Measurements from ENCODE around the gene ADAM15.

The ADAM15 gene

DNA sequence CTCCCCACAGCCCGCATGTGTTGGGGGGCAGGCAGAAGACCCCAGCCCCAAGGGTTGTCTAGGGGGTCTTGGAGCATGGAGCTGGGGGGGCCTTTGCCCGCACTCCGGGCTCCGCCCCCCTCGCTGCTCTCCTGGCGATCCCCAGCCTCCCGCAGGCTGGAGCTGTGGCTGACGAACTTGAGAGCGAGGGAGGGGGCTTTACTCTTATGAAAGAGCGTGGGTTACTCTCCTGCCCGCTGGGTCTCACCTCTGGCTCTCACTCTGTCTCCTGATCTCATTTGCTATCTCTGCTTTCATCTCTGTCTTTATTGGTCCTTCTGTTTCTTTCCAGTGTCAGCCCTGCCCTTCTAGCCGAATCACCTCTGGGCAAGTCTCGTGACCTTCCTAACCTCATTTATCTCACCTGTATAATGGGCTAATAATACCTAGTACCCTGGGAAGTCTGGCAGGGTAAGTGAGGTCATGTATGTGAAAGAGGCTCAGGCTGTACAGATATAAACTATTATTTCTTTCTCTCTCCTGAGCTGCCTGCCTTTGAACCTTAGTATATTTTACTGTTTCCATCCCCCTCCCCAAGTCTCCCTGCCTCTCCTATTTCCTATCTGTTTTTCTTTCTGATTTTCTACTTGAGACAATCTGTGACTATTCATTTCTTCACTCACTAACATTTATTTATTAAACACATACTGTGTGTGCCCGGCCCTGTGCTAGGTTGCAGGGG is 13.2 kb downstream of the ADAM15 start:
- TF ChIP-seq, protein P1, sequence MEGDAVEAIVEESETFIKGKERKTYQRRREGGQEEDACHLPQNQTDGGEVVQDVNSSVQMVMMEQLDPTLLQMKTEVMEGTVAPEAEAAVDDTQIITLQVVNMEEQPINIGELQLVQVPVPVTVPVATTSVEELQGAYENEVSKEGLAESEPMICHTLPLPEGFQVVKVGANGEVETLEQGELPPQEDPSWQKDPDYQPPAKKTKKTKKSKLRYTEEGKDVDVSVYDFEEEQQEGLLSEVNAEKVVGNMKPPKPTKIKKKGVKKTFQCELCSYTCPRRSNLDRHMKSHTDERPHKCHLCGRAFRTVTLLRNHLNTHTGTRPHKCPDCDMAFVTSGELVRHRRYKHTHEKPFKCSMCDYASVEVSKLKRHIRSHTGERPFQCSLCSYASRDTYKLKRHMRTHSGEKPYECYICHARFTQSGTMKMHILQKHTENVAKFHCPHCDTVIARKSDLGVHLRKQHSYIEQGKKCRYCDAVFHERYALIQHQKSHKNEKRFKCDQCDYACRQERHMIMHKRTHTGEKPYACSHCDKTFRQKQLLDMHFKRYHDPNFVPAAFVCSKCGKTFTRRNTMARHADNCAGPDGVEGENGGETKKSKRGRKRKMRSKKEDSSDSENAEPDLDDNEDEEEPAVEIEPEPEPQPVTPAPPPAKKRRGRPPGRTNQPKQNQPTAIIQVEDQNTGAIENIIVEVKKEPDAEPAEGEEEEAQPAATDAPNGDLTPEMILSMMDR (IDR thresholded peaks at IDR 0.05): no peak
- DNase-seq: peak; percentile 66
- peak overlapping the region; percentile 96 for H3K4me3 Mint-ChIP-seq
- H3K4me1 Mint-ChIP-seq: peaks cover 63% of the 10 kb centered on the region
- peaks cover 21% of the 10 kb centered on the region for H3K36me3 Mint-ChIP-seq (ENCODE audit: low read depth)
- peak overlapping the region; percentile 93 for H3K27ac Mint-ChIP-seq
- H3K27me3 Mint-ChIP-seq (ENCODE audit: low read depth, poor library complexity): peaks cover 19% of the 10 kb centered on the region
- no peaks in the 10 kb centered on the region for H3K9me3 Mint-ChIP-seq

DNA sequence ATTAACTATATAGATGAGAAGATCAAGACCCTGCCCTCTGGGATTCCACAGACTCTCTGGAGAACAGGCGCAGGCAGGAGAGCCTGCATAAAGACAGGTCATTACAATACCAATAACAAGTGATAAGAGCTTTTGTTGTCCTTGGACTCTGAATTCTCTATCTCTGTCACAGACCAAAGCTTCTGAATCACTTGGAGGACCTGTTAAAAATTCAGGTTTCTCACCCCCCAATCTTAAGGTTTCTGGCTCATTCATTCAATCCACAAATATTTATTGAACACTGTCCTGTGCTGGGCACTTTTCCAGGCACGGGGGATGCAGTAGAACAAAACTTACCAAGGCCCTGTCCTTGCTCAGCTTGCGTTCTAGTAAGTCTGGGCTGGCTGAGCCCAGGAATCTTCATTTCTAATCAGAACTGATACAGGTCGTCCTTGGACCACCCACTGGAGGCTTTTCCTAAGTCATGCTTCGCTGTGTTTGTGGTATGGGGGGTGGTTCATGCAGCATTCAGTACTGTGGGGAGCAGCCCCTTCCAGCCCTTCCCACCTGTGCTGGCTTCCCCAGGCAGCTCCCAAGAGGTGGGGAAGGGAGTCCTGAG is 13.8 kb downstream of the ADAM15 start:
- no peaks in the 10 kb centered on the region for H3K9me3 Mint-ChIP-seq
- peaks cover 19% of the 10 kb centered on the region for H3K27me3 Mint-ChIP-seq (ENCODE audit: low read depth, poor library complexity)
- H3K4me3 Mint-ChIP-seq: peak overlapping the region; percentile 96
- no peak for DNase-seq
- peaks cover 21% of the 10 kb centered on the region for H3K36me3 Mint-ChIP-seq (ENCODE audit: low read depth)
- no peak overlapping the region for H3K27ac Mint-ChIP-seq
- peaks cover 67% of the 10 kb centered on the region for H3K4me1 Mint-ChIP-seq
- TF ChIP-seq, protein P1 (IDR thresholded peaks at IDR 0.05): no peak

DNA sequence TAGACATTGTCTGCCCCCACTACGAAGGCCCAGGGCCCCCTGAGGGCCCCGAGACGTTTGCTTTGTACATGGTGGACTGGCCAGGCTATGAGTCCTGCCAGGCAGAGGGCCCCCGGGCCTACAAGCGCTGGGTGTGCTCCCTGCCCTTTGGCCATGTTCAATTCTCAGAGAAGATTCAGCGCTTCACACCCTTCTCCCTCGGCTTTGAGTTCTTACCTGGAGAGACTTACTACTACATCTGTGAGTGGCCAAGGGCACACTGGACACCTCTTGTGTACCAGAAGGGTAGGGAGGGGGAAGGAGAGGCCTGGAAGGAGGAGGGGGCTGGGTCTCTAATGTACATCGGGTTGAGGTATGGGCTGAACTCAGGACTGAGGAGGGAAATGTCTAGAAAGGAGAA is 15.7 kb downstream of the ADAM15 start:
- H3K27ac Mint-ChIP-seq: no peak overlapping the region
- H3K9me3 Mint-ChIP-seq: no peaks in the 10 kb centered on the region
- H3K36me3 Mint-ChIP-seq (ENCODE audit: low read depth): peaks cover 21% of the 10 kb centered on the region
- no peak for DNase-seq
- peaks cover 16% of the 10 kb centered on the region for H3K27me3 Mint-ChIP-seq (ENCODE audit: low read depth, poor library complexity)
- TF ChIP-seq, protein P1 (IDR thresholded peaks at IDR 0.05): no peak
- peaks cover 73% of the 10 kb centered on the region for H3K4me1 Mint-ChIP-seq
- no peak overlapping the region for H3K4me3 Mint-ChIP-seq

DNA sequence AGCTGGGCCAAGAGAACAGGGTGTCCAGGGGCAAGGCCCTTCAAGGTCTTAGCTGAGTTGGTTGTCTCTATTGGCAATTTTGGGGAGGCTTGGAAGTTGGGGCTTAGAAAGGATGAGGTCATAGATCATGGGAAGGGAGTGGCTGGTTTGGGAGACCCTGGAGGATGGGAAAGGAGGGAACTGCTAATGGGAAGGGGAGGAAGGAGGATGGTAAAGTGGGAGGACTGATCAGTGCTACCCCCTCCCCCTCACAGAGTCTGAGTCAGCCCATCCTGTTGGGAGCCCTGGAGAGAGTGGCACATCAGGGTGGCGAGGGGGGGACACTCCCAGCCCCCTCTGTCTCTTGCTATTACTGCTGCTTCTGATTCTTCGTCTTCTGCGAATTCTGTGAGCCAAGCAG is 17.5 kb downstream of the ADAM15 start:
- peaks cover 21% of the 10 kb centered on the region for H3K36me3 Mint-ChIP-seq (ENCODE audit: low read depth)
- H3K27ac Mint-ChIP-seq: peak overlapping the region; percentile 41
- H3K27me3 Mint-ChIP-seq (ENCODE audit: low read depth, poor library complexity): peaks cover 11% of the 10 kb centered on the region
- H3K4me1 Mint-ChIP-seq: peaks cover 68% of the 10 kb centered on the region
- H3K4me3 Mint-ChIP-seq: no peak overlapping the region
- DNase-seq: no peak
- no peaks in the 10 kb centered on the region for H3K9me3 Mint-ChIP-seq
- TF ChIP-seq, protein P1 (IDR thresholded peaks at IDR 0.05): no peak

DNA sequence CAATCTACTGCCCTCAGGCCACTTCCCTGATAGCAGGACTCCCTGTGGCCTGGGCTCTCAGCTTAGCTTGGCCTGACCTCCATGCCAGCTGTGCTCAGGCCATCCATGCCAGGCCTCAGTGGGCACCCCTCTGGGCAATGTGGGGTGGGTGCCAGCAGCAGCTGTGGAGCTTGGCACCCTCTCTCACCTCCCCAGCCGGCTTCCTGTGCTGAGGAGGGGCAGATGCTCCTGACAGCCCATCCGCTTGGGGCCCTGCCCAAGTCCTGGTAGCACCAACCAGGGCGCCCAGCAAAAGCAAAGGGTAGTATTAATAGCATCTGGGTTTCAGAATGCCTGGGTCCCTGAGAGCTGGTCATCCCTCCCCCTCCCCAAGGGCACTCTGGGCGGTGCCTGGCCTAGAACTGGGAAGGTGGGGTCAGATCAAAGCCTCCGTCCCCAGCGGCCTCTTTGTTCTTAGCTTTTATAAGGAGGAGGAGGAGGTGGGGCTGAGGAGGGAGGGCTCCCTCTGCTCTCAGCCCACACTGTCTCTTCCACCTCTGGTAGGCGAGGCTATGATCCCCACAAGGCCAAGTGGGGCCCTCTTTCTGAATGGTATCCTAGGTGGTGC is 18.5 kb downstream of the ADAM15 start:
- no peak for DNase-seq
- Mint-ChIP-seq H3K4me3 (peak overlapping the region; percentile 42), H3K4me1 (peaks cover 62% of the 10 kb centered on the region), H3K27ac (no peak overlapping the region), H3K36me3 (ENCODE audit: low read depth) (peaks cover 21% of the 10 kb centered on the region), H3K27me3 (ENCODE audit: low read depth, poor library complexity) (peaks cover 13% of the 10 kb centered on the region), H3K9me3 (no peaks in the 10 kb centered on the region)
- TF ChIP-seq, protein P1 (IDR thresholded peaks at IDR 0.05): no peak
